ENCODE measurements around the gene CGN.

The CGN gene

DNA sequence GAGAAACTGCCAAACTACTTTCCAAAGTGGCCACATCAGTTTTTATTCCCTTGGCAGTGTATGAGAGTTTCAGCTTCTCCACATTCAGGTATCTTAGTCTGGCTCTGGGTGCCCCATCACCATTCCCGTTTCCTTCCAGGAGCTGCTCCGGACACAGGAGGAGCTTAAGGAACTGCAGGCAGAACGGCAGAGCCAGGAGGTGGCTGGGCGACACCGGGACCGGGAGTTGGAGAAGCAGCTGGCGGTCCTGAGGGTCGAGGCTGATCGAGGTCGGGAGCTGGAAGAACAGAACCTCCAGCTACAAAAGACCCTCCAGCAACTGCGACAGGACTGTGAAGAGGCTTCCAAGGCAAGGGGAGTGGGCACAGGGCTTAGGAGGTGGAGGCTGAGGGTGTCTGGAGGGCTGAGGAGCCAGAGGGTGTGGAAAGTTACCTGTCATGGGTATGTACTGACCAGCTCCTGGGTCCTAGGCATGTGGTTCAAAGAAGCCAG lies 18.1 kb downstream of the CGN start:
- DNase-seq = no peak

DNA sequence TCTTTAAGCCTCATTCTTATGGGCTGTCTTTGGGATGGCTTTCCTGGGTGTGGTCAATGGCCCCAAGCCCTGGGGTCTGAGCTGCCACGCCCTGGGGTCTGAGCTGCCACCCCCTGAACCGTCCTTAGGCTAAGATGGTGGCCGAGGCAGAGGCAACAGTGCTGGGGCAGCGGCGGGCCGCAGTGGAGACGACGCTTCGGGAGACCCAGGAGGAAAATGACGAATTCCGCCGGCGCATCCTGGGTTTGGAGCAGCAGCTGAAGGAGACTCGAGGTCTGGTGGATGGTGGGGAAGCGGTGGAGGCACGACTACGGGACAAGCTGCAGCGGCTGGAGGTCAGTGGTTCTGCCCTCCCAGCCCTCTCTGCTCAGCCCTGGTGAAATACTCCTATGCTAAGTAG lies 18.6 kb downstream of the CGN start:
- no peak for DNase-seq

DNA sequence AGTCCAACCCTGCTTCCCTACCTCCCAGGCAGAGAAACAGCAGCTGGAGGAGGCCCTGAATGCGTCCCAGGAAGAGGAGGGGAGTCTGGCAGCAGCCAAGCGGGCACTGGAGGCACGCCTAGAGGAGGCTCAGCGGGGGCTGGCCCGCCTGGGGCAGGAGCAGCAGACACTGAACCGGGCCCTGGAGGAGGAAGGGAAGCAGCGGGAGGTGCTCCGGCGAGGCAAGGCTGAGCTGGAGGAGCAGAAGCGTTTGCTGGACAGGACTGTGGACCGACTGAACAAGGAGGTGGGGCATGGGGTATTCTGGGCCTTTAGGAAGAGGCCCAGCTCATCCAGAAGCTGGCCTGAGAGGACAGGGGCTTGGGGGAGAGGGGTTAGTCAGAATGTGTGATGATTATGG lies 19.3 kb downstream of the CGN start:
- no peak for DNase-seq

DNA sequence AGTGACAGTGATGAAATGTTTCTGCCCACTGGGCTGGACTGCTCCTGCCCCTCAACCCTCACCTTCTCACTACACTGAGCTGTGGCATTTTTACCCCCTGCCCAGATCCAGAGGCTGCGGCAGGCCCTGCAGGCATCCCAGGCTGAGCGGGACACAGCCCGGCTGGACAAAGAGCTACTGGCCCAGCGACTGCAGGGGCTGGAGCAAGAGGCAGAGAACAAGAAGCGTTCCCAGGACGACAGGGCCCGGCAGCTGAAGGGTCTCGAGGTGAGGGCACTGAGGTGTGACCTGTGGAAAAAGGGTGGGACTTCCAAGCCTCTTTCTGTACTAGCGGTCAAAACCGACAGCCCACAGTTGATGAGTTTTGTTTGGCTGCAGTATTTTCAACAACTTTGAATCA lies 22.7 kb downstream of the CGN start:
- no peak for DNase-seq

DNA sequence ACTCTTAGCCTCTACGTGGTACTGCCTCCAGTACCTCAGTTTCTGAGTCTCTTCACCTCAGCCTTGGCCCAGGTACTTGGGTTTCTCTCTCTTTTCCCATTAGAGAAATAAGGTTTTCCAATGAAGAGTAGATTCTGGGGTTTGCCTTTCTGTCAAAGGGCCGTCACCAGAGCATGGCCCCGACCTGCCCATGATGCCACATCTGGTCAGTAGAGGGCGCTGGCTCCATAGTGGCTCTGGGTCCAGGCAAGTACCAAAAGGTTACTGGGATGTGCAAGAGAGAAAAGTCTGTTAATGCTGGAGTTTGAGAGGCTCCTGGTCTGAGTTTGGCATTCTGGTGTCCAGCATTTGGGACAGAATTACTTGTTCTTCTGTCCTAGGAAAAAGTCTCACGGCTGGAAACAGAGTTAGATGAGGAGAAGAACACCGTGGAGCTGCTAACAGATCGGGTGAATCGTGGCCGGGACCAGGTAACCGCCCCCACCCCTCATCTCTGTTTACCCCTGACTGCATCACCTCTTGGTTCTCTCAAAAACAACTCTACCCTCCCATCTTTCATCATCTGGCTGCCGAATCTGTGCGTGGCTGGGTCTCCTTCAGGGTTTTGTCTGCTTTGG lies 23.6 kb downstream of the CGN start:
- DNase-seq = peak; percentile 62

DNA sequence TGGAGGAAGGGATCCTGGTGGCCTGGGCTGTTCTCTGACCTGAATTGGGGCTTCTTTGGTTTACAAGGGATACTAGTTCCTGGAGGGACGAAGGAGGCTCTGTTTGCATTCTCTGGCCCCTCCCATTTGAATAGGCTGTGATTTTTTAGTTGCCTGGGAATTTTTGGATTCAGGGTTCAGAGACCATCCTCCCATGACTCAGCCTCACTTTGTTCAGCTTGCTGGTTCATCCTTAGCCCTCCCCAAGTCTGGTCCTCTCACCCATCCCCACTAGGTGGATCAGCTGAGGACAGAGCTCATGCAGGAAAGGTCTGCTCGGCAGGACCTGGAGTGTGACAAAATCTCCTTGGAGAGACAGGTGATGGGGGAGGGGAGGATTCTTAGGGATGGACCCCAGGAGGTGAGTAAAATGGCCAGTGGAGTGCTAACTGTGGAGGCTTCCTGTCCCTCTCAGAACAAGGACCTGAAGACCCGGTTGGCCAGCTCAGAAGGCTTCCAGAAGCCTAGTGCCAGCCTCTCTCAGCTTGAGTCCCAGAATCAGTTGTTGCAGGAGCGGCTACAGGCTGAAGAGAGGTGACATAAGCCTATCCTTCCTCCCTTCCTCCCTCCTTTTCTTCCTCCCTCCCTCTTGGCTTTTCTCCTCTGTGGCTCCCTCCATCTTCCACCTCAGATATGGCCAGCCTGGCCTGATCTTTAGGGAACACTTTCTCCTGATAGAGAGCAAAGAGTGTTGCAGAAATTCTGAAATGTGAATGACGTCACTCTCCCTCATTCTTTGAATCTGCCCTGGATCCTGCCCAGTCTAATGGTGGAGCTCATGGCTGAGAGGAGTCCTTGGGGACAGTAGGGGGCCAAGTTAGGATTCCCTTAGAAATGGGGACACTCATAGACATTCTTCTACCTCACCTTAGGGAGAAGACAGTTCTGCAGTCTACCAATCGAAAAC lies 24.4 kb downstream of the CGN start:
- no peak for DNase-seq

DNA sequence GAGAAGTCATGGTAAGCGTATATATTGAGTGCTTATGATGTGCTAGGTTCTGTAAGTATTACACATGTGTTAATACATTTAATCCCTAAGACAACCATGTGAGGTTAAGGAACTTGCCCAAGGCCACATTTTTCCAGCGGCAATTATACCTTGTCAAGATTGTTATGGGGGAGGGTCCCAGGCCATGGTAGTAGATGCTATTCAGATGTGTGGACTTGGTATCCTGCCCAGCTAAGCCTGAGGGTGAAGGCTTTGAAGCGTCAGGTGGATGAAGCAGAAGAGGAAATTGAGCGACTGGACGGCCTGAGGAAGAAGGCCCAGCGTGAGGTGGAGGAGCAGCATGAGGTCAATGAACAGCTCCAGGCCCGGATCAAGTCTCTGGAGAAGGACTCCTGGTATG lies 25.3 kb downstream of the CGN start:
- no peak for DNase-seq

DNA sequence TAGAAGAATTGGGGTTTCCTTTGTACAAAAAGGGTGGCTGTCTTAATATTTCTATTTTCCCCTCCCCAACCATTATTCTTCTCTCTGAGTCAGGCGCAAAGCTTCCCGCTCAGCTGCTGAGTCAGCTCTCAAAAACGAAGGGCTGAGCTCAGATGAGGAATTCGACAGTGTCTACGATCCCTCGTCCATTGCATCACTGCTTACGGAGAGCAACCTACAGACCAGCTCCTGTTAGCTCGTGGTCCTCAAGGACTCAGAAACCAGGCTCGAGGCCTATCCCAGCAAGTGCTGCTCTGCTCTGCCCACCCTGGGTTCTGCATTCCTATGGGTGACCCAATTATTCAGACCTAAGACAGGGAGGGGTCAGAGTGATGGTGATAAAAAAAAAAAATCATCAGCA lies 25.9 kb downstream of the CGN start:
- no peak for DNase-seq

DNA sequence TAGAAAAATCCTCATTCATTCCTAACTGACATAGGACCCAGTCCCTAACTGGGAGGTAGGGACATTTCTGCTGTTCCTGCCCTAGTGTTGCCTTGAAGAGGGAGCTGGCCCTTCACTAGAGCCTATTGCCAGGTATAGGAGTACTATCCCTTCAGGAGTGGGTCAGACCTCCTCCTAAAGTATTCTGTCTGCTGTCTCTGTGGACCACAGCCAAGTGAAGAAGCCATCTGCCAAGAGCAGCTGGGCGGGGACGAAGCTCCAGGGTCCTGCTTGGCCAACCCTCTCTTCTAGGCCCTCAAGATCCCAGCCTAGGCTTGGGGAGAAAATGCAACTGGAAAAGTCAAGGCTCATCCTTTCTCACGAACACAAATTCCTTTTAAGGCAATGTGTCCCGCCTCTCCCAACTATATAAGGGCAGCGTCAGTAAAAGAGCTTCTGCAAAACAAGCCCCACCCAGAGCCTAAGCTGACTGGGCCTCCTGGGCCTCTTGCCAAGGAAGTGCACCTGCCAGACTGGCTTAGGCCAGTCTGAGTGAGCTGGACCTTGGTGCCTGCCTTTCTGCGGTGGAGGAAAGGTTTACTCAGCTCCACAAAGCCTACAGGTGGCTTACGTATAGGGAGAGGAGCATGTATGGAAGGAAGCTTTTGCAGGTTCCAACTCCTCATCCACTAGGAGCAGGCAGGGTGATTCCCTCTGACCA lies 28.3 kb downstream of the CGN start:
- DNase-seq = peak; percentile 23

DNA sequence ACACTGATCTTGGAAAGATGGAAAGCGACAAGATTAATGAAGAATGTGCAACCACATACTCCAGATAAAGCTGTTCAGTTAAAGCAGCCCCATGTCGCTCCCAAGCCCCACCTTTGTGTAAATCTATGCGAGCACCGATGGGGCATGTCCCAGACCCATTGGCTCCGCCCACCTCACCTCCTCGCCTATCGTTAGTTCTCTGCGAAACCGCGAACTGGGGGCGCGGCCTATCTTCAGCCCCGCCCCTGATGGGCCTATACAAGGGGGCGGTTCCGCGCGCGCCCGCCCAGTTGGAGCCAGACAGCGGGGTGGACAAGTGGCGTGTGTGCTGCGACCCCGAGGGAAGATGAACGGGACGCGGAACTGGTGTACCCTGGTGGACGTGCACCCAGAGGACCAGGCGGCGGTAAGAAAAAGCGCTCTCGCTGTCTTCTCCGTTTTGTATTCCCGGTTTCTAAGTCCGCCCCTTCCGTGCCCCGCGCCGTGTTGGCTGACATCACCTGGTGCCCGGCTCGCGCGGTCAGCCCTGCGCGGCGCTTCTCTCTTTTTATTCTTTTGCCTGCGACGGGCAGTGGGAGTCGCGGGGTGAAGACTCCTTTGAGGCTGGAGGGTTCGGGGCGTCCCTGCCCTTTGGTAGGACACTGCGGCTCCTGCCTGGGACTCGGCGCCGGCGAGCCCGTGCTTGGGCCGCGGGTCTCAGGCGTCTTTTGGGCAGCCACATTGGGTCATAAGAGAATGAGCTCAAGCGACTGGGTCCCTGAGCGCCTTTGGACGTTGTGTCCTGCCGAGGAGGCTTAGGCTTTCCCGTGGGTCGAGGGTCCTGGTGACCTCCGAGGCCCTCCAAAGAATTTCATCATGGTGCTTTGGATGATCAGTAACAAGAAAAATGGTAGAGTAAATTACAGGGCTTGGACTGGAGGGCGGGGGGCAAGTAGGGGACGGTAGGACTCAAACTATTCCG lies 29.1 kb downstream of the CGN start, which contains the start of gene TUFT1:
TUFT1 (plus strand) TSS at position 289 of the 961 bp plus-strand sequence; CDS start at position 347, 58 bp downstream.
- peak; percentile 93 for DNase-seq

DNA sequence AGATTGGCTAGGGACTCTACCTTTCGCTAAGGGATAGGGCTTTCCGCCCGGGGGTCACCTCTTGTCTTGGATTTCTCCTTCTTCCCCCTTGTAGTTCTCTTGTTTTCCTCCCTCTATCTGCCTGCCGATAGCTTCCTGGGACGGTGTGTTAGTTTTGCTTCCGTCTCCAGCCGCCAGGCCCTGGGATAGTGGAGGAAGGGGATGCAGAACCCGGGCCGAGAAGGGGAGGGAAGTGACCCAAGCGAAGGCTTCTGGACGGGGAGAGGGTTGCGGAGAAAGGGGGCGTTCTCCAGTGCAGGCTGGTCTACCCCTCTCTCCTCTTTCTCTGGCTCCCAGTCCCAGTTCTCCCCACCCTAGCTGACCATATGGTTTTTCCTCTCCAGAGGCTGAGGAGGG lies 29.8 kb downstream of the CGN start:
- no peak for DNase-seq

DNA sequence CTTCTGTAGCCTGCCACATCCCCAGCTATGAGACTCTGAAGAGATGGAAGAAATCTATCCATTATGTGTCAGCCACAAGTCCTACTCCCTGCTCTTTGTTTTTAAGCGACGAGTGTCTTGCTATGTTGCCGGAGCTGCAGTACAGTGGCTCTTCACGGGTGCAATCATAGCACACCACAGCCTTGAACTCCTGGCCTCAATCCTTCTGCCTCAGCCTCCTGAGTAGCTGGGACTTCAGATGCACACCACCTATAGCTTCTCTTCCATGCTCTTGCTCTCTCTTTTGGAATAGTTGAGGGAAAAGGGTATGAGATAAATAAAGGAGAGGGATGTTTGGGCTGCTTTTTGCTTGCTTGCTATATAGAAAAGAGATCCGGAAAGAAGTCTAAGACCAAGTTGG lies 30.6 kb downstream of the CGN start:
- DNase-seq = no peak

DNA sequence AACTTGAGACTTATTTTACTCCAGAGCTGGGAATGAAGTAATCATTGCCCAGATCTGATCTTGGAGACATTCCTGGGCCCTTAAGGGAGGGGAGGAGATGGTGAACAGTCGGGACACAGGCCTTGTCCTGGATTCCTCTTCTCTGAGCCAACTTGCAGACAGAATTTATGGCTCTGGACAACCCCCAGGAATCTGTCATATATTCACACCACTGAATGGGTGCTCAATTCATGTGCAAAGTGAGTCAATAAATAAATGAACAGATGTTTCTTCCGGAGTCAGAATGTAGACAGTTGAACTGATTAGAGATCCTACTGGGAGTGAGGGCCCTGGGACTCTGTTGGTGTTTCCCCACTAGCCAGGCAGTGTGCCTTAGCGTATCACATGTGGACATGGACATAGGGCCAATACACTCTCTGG lies 31.5 kb downstream of the CGN start:
- DNase-seq = peak; percentile 91

DNA sequence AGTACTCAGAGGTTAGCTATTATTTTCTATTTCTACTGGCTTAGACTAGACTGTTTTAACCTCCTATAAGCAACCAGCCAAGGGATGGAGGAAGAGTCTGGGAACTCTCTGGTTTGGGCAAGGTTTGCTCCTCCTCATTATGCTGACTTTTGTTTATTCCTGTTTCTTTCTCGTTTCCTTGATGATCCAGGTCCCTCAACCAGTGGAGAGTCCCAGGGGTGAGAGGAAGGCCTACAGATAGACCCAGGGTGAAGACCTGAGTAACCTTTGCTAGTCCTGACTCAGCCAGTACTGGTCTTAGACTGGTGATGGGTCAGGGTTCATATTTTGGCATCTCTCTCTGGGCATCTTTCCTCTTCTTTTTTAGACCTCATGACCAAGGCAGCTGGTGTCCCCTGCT lies 34.4 kb downstream of the CGN start:
- no peak for DNase-seq

DNA sequence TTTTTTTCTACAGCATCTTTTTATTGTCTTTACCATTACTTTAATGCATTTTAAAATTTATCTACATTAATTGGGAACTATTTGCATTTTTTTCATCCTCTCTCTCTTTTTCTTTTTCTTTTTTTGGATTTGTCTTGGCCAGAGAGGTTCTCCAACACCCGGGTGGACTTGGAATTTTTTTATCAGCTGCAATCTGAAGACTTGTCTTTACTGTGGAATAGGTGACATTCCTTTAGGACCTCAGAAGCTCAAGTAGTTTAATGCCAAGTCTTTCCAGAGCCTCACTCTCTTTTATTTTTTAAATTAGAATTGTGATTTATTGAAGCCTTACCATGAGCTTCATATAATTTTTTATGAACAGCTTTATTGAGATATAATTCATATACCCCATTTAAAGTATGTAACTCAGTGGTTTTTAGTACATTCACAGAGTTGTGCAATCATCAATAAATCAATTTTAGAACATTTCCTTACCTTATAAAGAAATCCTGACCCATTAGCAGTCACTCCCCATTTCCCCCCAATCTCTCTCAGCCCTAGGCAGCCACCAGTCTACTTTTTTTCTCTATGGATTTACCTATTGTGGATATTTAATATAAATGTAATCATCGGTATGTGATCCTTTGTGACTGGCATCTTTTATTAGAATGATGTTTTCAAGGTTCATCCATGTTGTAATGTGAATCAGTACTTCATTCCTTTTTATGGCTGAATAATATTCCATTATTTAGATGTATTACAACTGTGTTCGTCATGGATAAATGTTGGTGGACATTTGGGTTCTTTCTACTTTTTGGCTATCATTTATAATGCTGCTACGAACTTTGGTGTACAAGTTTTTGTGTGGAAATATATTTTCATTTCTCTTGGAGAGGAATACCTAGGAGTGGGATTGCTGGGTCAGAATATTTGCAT lies 35.1 kb downstream of the CGN start:
- DNase-seq = no peak

DNA sequence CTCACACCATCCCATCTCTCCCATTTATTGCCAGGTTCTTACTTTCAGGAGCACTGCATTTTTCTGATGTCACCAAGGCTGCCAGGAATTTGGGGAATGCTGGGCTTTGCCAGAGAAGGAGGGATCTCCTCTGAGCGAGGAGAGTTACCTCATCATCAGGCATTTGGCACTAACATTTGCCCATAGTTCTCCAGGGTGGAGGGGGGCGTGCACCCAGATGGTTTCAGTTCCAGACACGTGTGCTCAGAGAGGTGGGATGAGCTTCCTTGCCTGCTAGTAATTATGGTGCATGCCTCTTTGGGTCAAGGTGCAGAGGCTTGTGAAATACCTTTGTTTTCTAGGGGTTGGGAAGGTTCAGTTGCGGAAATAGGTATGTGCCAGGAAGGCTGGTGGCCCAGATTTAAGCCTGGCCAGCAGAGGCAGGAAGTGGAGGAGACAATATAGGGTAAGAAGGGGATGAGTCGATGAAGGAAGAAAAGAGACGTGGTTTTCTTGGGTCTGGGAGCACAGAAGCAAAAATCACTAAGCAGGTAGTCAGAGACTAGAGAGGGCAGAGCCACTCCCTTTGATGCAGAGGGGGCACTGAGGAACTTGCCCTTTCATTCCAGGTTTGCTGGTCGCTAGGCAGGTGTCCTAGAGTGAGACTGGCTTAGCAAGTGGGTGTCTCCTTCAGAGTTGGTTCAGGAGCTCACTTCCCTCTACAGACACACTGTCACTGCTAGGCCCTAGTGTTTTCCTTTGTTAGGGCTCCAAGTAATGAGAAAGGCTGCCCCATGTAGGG lies 36.1 kb downstream of the CGN start:
- peak; percentile 7 for DNase-seq

DNA sequence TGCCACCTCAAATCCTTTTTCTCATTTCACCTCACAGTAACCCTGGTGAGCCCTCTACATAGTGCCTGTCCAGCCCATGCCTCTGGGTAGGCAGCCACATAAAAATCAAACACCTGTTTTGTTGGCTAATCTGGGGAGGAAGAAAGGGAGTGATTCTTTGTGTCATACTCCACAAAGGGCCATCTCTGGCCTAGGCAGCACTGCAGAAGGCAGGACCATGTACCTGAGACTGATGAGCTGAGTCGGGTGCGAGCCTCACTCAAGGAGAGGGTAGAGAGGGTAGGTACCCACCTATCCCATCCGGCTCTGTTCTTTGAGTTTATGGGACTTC lies 36.7 kb downstream of the CGN start:
- no peak for DNase-seq

DNA sequence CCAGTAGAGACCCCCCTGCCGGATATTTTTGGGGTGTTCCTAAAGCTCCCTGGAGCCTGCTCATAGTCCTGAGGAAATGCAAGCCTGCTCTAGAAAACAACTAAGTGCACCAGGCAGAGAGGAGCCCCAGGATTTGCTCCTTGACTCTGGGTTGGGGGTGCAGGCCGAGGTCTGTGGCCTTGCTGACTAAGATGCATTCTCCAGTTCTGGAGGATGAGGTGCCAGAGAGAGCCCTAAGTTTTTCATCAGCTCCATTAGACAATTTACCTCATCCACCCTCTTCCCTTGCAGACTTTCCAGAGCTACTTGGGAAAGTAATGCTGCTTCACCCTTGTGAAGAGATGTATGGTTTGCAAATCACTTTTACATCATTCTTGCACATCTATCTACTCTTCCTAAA lies 38.0 kb downstream of the CGN start:
- no peak for DNase-seq

DNA sequence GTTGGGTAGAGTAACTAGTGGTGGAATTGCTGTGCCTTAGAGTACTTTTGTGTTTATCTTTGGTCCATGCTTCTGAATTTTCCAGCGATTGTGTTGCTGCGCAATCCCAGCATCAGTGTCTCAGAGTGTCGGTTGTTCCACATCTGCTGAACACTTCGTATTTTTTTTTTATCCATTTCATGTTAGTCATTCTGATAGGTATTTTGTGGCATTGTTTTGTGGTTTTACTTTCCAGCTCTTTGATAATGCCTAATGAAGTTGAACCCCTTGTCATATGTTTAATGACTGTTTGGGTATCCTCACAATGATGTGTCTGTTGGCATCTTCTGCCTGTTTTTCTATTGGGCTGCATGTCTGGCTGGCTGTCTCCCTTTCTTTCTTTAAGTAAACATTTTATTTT lies 42.5 kb downstream of the CGN start:
- no peak for DNase-seq

DNA sequence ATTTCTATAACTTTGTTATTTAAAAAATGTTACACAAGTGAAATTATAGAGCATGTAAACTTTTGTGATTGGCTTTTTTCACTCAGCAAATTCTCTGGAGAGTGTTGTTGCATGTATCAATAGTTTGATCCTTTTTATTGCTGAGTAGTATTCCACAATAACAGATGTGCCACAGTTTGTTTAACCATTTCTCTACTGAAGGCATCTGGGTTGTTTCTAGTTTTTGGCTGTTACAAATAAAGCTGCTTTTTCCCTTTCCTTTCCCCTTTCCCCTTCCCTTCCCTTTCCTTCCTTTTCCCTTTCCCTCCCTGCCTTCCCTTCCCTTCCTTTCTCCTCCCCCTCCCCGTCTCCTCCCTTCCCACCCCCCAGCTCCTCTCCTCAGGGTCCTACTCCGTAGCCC lies 44.9 kb downstream of the CGN start:
- DNase-seq = no peak

DNA sequence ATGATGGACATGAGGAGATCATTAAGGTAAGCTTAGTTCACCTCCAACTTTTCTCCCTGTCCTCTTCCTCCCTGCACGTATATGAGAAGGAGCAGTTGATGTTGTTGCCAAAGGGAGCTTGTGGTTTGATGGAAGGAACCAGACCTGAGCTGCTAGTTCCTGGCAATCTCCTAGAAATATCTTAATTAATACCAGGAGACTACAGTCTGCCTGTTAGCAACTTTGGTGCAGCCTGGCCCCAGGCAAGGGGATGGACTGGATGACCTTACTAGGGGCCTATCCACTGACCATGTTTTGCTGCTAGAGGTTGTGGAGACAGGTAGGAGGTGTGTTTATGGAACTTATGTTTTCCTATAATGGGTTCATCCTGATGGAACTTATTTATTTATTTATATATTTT lies 51.5 kb downstream of the CGN start:
- DNase-seq = no peak
